ENCODE results near the gene GRAMD2A.

The GRAMD2A gene

GRCh38 chr15:72169921-72170611, 27.5 kb downstream of the GRAMD2A start:
- no peak overlapping the region for H3K27ac ChIP-seq (ENCODE audit: low read depth, low read length)
- no peaks in the 10 kb centered on the region for H3K36me3 ChIP-seq (ENCODE audit: control insufficient read depth in 1 of 2, insufficient read depth in 2 of 2, low read length in 2 of 2)
- H3K9me3 ChIP-seq (ENCODE audit: control insufficient read depth in 1 of 2, low read length in 2 of 2), result no peaks in the 10 kb centered on the region
- peaks cover 4 to 14% of the 10 kb centered on the region in 2 donors for H3K4me1 ChIP-seq (ENCODE audit: control insufficient read depth in 1 of 2, insufficient read depth in 2 of 2, low read length in 2 of 2)
- no peaks in the 10 kb centered on the region for H3K27me3 ChIP-seq (ENCODE audit: control insufficient read depth in 1 of 2, insufficient read depth in 2 of 2, low read length in 2 of 2)
- peak overlapping the region; percentile 40 to 42 for H3K4me3 ChIP-seq (ENCODE audit: low read depth in 1 of 2, low read length in 2 of 2)
- H3K9ac ChIP-seq (ENCODE audit: low read depth in 1 of 2, low read length in 2 of 2), result peak overlapping the region; percentile 18

GRCh38 chr15:72169236-72169920, 28.2 kb downstream of the GRAMD2A start:
- H3K9ac ChIP-seq (ENCODE audit: low read depth in 1 of 2, low read length in 2 of 2), result peak overlapping the region; percentile 18
- no peaks in the 10 kb centered on the region for H3K36me3 ChIP-seq (ENCODE audit: control insufficient read depth in 1 of 2, insufficient read depth in 2 of 2, low read length in 2 of 2)
- no peak overlapping the region for H3K27ac ChIP-seq (ENCODE audit: low read depth, low read length)
- H3K4me3 ChIP-seq (ENCODE audit: low read depth in 1 of 2, low read length in 2 of 2), result peak overlapping the region; percentile 40 to 42
- H3K27me3 ChIP-seq (ENCODE audit: control insufficient read depth in 1 of 2, insufficient read depth in 2 of 2, low read length in 2 of 2), result no peaks in the 10 kb centered on the region
- no peaks in the 10 kb centered on the region for H3K9me3 ChIP-seq (ENCODE audit: control insufficient read depth in 1 of 2, low read length in 2 of 2)
- H3K4me1 ChIP-seq (ENCODE audit: control insufficient read depth in 1 of 2, insufficient read depth in 2 of 2, low read length in 2 of 2), result peaks cover 4 to 14% of the 10 kb centered on the region in 2 donors

GRCh38 chr15:72168808-72169190, 28.8 kb downstream of the GRAMD2A start:
- Histone ChIP-seq H3K9ac (ENCODE audit: low read depth in 1 of 2, low read length in 2 of 2) (no peak overlapping the region), H3K27ac (ENCODE audit: low read depth, low read length) (no peak overlapping the region), H3K4me3 (ENCODE audit: low read depth in 1 of 2, low read length in 2 of 2) (no peak overlapping the region), H3K36me3 (ENCODE audit: control insufficient read depth in 1 of 2, insufficient read depth in 2 of 2, low read length in 2 of 2) (no peaks in the 10 kb centered on the region), H3K27me3 (ENCODE audit: control insufficient read depth in 1 of 2, insufficient read depth in 2 of 2, low read length in 2 of 2) (no peaks in the 10 kb centered on the region), H3K9me3 (ENCODE audit: control insufficient read depth in 1 of 2, low read length in 2 of 2) (no peaks in the 10 kb centered on the region), H3K4me1 (ENCODE audit: control insufficient read depth in 1 of 2, insufficient read depth in 2 of 2, low read length in 2 of 2) (peaks cover 4 to 14% of the 10 kb centered on the region in 2 donors)

- Histone ChIP-seq H3K4me3 (ENCODE audit: low read depth in 1 of 2, low read length in 2 of 2) (no peak overlapping the region), H3K4me1 (ENCODE audit: control insufficient read depth in 1 of 2, insufficient read depth in 2 of 2, low read length in 2 of 2) (peaks cover 4 to 14% of the 10 kb centered on the region in 2 donors), H3K36me3 (ENCODE audit: control insufficient read depth in 1 of 2, insufficient read depth in 2 of 2, low read length in 2 of 2) (no peaks in the 10 kb centered on the region), H3K9me3 (ENCODE audit: control insufficient read depth in 1 of 2, low read length in 2 of 2) (no peaks in the 10 kb centered on the region), H3K9ac (ENCODE audit: low read depth in 1 of 2, low read length in 2 of 2) (no peak overlapping the region), H3K27me3 (ENCODE audit: control insufficient read depth in 1 of 2, insufficient read depth in 2 of 2, low read length in 2 of 2) (no peaks in the 10 kb centered on the region), H3K27ac (ENCODE audit: low read depth, low read length) (no peak overlapping the region)
Observed at GRCh38 chr15:72168131-72168807, 29.3 kb downstream of the GRAMD2A start.

- no peak overlapping the region for H3K9ac ChIP-seq (ENCODE audit: low read depth in 1 of 2, low read length in 2 of 2)
- H3K4me3 ChIP-seq (ENCODE audit: low read depth in 1 of 2, low read length in 2 of 2), result no peak overlapping the region
- no peaks in the 10 kb centered on the region for H3K27me3 ChIP-seq (ENCODE audit: control insufficient read depth in 1 of 2, insufficient read depth in 2 of 2, low read length in 2 of 2)
- no peaks in the 10 kb centered on the region for H3K36me3 ChIP-seq (ENCODE audit: control insufficient read depth in 1 of 2, insufficient read depth in 2 of 2, low read length in 2 of 2)
- H3K4me1 ChIP-seq (ENCODE audit: control insufficient read depth in 1 of 2, insufficient read depth in 2 of 2, low read length in 2 of 2), result peaks cover 4 to 14% of the 10 kb centered on the region in 2 donors
- no peak overlapping the region for H3K27ac ChIP-seq (ENCODE audit: low read depth, low read length)
- no peaks in the 10 kb centered on the region for H3K9me3 ChIP-seq (ENCODE audit: control insufficient read depth in 1 of 2, low read length in 2 of 2)
Observed at GRCh38 chr15:72167445-72167844, 30.1 kb downstream of the GRAMD2A start.

- no peak overlapping the region for H3K4me3 ChIP-seq (ENCODE audit: low read depth in 1 of 2, low read length in 2 of 2)
- H3K27me3 ChIP-seq (ENCODE audit: control insufficient read depth in 1 of 2, insufficient read depth in 2 of 2, low read length in 2 of 2), result no peaks in the 10 kb centered on the region
- peaks cover 4 to 16% of the 10 kb centered on the region in 2 donors for H3K4me1 ChIP-seq (ENCODE audit: control insufficient read depth in 1 of 2, insufficient read depth in 2 of 2, low read length in 2 of 2)
- H3K9ac ChIP-seq (ENCODE audit: low read depth in 1 of 2, low read length in 2 of 2), result no peak overlapping the region
- no peaks in the 10 kb centered on the region for H3K9me3 ChIP-seq (ENCODE audit: control insufficient read depth in 1 of 2, low read length in 2 of 2)
- no peaks in the 10 kb centered on the region for H3K36me3 ChIP-seq (ENCODE audit: control insufficient read depth in 1 of 2, insufficient read depth in 2 of 2, low read length in 2 of 2)
- H3K27ac ChIP-seq (ENCODE audit: low read depth, low read length), result no peak overlapping the region
Observed at GRCh38 chr15:72166716-72167417, 30.7 kb downstream of the GRAMD2A start.

GRCh38 chr15:72163719-72164118, 33.9 kb downstream of the GRAMD2A start:
- Histone ChIP-seq H3K27ac (ENCODE audit: low read depth, low read length) (no peak overlapping the region), H3K4me1 (ENCODE audit: control insufficient read depth in 1 of 2, insufficient read depth in 2 of 2, low read length in 2 of 2) (peaks cover 0 to 4% of the 10 kb centered on the region in 2 donors), H3K9ac (ENCODE audit: low read depth in 1 of 2, low read length in 2 of 2) (no peak overlapping the region), H3K27me3 (ENCODE audit: control insufficient read depth in 1 of 2, insufficient read depth in 2 of 2, low read length in 2 of 2) (no peaks in the 10 kb centered on the region), H3K9me3 (ENCODE audit: control insufficient read depth in 1 of 2, low read length in 2 of 2) (no peaks in the 10 kb centered on the region), H3K36me3 (ENCODE audit: control insufficient read depth in 1 of 2, insufficient read depth in 2 of 2, low read length in 2 of 2) (no peaks in the 10 kb centered on the region), H3K4me3 (ENCODE audit: low read depth in 1 of 2, low read length in 2 of 2) (no peak overlapping the region)

- Histone ChIP-seq H3K9ac (ENCODE audit: low read depth in 1 of 2, low read length in 2 of 2) (no peak overlapping the region), H3K27ac (ENCODE audit: low read depth, low read length) (no peak overlapping the region), H3K4me1 (ENCODE audit: control insufficient read depth in 1 of 2, insufficient read depth in 2 of 2, low read length in 2 of 2) (peaks cover 0 to 3% of the 10 kb centered on the region in 2 donors)
Observed at GRCh38 chr15:72162569-72162968, 35.0 kb downstream of the GRAMD2A start.

GRCh38 chr15:72161361-72162132, 36.0 kb downstream of the GRAMD2A start:
- no peaks in the 10 kb centered on the region for H3K27me3 ChIP-seq (ENCODE audit: control insufficient read depth in 1 of 2, insufficient read depth in 2 of 2, low read length in 2 of 2)
- no peak overlapping the region for H3K9ac ChIP-seq (ENCODE audit: low read depth in 1 of 2, low read length in 2 of 2)
- no peak overlapping the region for H3K4me3 ChIP-seq (ENCODE audit: low read depth in 1 of 2, low read length in 2 of 2)
- peaks cover 0 to 3% of the 10 kb centered on the region in 2 donors for H3K4me1 ChIP-seq (ENCODE audit: control insufficient read depth in 1 of 2, insufficient read depth in 2 of 2, low read length in 2 of 2)
- H3K9me3 ChIP-seq (ENCODE audit: control insufficient read depth in 1 of 2, low read length in 2 of 2), result no peaks in the 10 kb centered on the region
- no peaks in the 10 kb centered on the region for H3K36me3 ChIP-seq (ENCODE audit: control insufficient read depth in 1 of 2, insufficient read depth in 2 of 2, low read length in 2 of 2)
- no peak overlapping the region for H3K27ac ChIP-seq (ENCODE audit: low read depth, low read length)

More at GRCh38 chr15:72162569-72162968, 35.0 kb downstream of the GRAMD2A start:
- H3K9me3 ChIP-seq (ENCODE audit: control insufficient read depth in 1 of 2, low read length in 2 of 2), result no peaks in the 10 kb centered on the region
- H3K36me3 ChIP-seq (ENCODE audit: control insufficient read depth in 1 of 2, insufficient read depth in 2 of 2, low read length in 2 of 2), result no peaks in the 10 kb centered on the region
- no peaks in the 10 kb centered on the region for H3K27me3 ChIP-seq (ENCODE audit: control insufficient read depth in 1 of 2, insufficient read depth in 2 of 2, low read length in 2 of 2)
- H3K4me3 ChIP-seq (ENCODE audit: low read depth in 1 of 2, low read length in 2 of 2), result no peak overlapping the region

All from duodenal mucosa (tissue), 2 donors.